BJ (cell line): ENCODE results near the gene ITPKB. TPM values are rescaled to one million over a fixed set of nuclear protein-coding genes. Genes with fewer than 3 reads are reported as not detected.

ENCODE experiments used
- CTCF ChIA-PET: fragments of 350-600 bp; formaldehyde crosslinking; extraction: SDS; loops from one replicate; lab custom pipeline; 2021; ENCODE audit warnings: antibody characterized with exemption, inconsistent platforms; lab: Yijun Ruan, JAX
- POLR2A ChIA-PET: fragments of 300-600 bp; sonication (Branson Sonifier 250); formaldehyde crosslinking; extraction: SDS; loops from one replicate; lab custom pipeline; 2021; ENCODE audit warnings: antibody characterized with exemption; lab: Charles Lee
- DNase-seq: peaks from one replicate; pipeline ENCODE4 v3.0.0-alpha.2; 2011; ENCODE audit warnings: low read depth
- H3K27me3 ChIP-seq: 2 replicates; pipeline ENCODE4 v1.6.0; 2011; ENCODE audit warnings: low read length; ENCODE audit not compliant: control insufficient read depth, insufficient read depth
- H3K36me3 ChIP-seq: 2 replicates; pipeline ENCODE4 v1.5.1; 2011; ENCODE audit warnings: low read length; ENCODE audit not compliant: control insufficient read depth, insufficient read depth
- H3K4me3 ChIP-seq: 2 replicates; pipeline ENCODE4 v1.5.1; 2011; ENCODE audit warnings: low read depth, mild to moderate bottlenecking, control low read depth, low read length
- polyA plus RNA-seq: library from polyadenylated mRNA; depleted of rRNA; stranded (reverse); fragments of >200 nt; gene quantifications from 2 replicates; pipeline ENCODE4 v1.2.3, GENCODE V29; 2011
- TF ChIP-seq, protein P1 (sequence below): IDR thresholded peaks from 2 replicates; pipeline ENCODE4 v1.5.1; 2011; ENCODE audit warnings: low read depth, mild to moderate bottlenecking, control low read depth, inconsistent platforms, low read length, moderate library complexity; ENCODE audit not compliant: insufficient read depth

Gene ITPKB
- polyA plus RNA-seq, 1 experiment, result 1.4 TPM

GRCh38 chr1:226684026-226684425 lies 55.1 kb downstream of the ITPKB start:
- ChIA-PET CTCF (interaction anchor here (1.1 to 1.2 kb wide), 2 partner anchors 9 to 96 kb away, joined by 3 read pairs; no protein-coding TSS in a partner anchor), POLR2A (no interaction called here)
- no peak for DNase-seq
- Histone ChIP-seq H3K27me3 (no peaks in the 10 kb centered on the region; the same call in 1 of the 2 replicates), H3K4me3 (no peak overlapping the region), H3K36me3 (no peaks in the 10 kb centered on the region)
- TF ChIP-seq, protein P1, sequence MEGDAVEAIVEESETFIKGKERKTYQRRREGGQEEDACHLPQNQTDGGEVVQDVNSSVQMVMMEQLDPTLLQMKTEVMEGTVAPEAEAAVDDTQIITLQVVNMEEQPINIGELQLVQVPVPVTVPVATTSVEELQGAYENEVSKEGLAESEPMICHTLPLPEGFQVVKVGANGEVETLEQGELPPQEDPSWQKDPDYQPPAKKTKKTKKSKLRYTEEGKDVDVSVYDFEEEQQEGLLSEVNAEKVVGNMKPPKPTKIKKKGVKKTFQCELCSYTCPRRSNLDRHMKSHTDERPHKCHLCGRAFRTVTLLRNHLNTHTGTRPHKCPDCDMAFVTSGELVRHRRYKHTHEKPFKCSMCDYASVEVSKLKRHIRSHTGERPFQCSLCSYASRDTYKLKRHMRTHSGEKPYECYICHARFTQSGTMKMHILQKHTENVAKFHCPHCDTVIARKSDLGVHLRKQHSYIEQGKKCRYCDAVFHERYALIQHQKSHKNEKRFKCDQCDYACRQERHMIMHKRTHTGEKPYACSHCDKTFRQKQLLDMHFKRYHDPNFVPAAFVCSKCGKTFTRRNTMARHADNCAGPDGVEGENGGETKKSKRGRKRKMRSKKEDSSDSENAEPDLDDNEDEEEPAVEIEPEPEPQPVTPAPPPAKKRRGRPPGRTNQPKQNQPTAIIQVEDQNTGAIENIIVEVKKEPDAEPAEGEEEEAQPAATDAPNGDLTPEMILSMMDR, result no peak

GRCh38 chr1:226682871-226683814 lies 55.9 kb downstream of the ITPKB start:
- ChIA-PET CTCF (interaction anchor here (0.9 to 1.2 kb wide), 5 partner anchors 21 to 155 kb away, joined by 3 to 4 read pairs (median 3); no protein-coding TSS in a partner anchor), POLR2A (no interaction called here)

DNA sequence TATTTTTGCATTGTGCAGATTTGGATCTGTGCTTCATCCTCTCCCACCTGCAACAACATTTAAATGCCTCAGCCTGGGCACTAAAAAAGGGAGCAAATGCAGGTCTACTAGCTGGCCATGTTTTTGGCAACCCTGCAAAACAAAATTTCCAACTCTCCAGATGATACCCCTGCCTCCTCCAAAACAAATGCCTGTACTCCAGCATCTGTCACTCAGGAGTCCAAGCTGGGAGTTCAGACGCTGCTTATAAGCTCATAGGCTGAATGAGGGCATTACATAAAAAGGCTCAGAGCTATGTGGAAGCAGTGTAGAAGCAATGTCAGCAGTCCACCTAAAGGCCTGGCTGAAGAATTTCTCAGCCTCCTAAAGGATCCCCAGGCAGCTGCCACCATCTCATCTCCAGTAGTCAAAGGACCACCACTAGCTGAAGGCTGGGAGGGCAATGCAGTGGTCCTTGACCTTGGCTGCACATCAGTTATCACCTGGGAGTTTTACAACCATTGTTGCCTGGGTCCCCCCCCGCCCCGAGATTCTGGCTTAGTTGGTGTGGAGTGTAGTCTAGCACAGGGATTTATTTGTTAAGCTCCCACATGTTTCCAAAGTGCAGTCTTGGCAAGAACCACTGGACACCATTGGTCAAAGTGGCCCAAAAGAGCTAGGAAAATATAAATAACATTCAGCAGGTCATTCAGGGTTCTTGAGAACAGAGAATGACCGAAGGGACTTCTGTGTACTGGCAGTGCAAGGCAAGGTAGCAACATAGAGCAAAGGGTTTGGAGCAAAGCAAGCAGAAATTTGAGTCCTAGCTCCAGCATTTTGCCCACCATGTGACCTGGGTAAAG lies 57.2 kb downstream of the ITPKB start:
- H3K36me3 ChIP-seq, result no peaks in the 10 kb centered on the region
- no peaks in the 10 kb centered on the region; the same call in 1 of the 2 replicates for H3K27me3 ChIP-seq
- POLR2A ChIA-PET, result no interaction called here
- H3K4me3 ChIP-seq, result no peak overlapping the region
- no peak for DNase-seq
- TF ChIP-seq, protein P1, result no peak
- CTCF ChIA-PET, result interaction anchor here (0.9 to 1.2 kb wide), 3 partner anchors 20 to 56 kb away, joined by 3 to 4 read pairs (median 3); no protein-coding TSS in a partner anchor

More at GRCh38 chr1:226682871-226683814, 55.9 kb downstream of the ITPKB start:
- no peak for DNase-seq
- Histone ChIP-seq H3K27me3 (no peaks in the 10 kb centered on the region; the same call in 1 of the 2 replicates), H3K4me3 (no peak overlapping the region), H3K36me3 (no peaks in the 10 kb centered on the region)
- TF ChIP-seq, protein P1, result no peak

DNA sequence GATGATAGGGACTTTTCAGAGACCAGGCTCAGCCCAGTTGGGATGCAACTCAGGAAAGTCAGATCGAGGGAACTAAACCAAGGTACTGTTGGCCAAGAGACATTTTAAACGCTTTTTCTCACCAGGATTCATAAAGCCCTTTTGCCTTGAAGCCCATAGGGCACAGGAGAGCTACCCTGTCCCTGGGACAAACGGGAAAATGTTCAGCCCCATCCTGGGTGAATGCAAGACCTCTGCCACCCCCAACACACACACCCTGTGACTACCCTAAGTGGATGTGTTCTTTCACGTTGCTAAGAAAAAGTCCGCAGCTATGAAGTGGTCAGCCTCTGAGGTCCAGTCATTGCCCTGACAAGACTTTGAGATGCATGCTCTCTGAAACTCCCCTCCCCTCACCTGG lies 58.4 kb downstream of the ITPKB start:
- H3K4me3 ChIP-seq, result peak overlapping the region; percentile 34; the same call in 1 of the 2 replicates
- POLR2A ChIA-PET, result no interaction called here
- CTCF ChIA-PET, result interaction anchor here (0.9 kb wide), 1 partner anchor 9 kb away, joined by 4 read pairs; no protein-coding TSS in a partner anchor

More for the DNA sequence above, 58.4 kb downstream of the ITPKB start:
- no peaks in the 10 kb centered on the region; the same call in 1 of the 2 replicates for H3K27me3 ChIP-seq
- DNase-seq, result no peak
- H3K36me3 ChIP-seq, result no peaks in the 10 kb centered on the region
- TF ChIP-seq, protein P1, result no peak
